HG03135 (cell line): ENCODE data around the gene QPCTL.

Source experiments
- ATAC-seq: cut with Tn5 transposase; IDR thresholded peaks from one replicate; pipeline ENCODE4 v1.9.1; 2021; ENCODE audit warnings: mild to moderate bottlenecking, moderate library complexity; ENCODE audit not compliant: unreplicated experiment

The QPCTL gene

GRCh38 chr19:45692187-45693105, at the start of gene QPCTL:
TSS of gene QPCTL (plus strand) at chr19:45692666. CDS start at chr19:45692704, 38 bp downstream.
- peak; percentile 83 for ATAC-seq

- ATAC-seq, result peak; percentile 34
These were observed 49.2 kb upstream of the QPCTL start for GRCh38 chr19:45643024-45643926.

- ATAC-seq, result no peak
These were observed 48.3 kb upstream of the QPCTL start for GRCh38 chr19:45643927-45644771.

- ATAC-seq, result no peak
These were observed 47.3 kb upstream of the QPCTL start for GRCh38 chr19:45645068-45645630.

- no peak for ATAC-seq
These were observed 46.7 kb upstream of the QPCTL start for GRCh38 chr19:45645631-45646344.

GRCh38 chr19:45646345-45646698, 46.1 kb upstream of the QPCTL start:
- ATAC-seq, result no peak

GRCh38 chr19:45650722-45651121, 41.7 kb upstream of the QPCTL start:
- ATAC-seq, result no peak

- ATAC-seq, result no peak
These were observed 38.8 kb upstream of the QPCTL start for GRCh38 chr19:45653634-45654033.

- ATAC-seq, result no peak
These were observed 37.4 kb upstream of the QPCTL start for GRCh38 chr19:45655073-45655472.

GRCh38 chr19:45657520-45658167, 34.8 kb upstream of the QPCTL start:
- no peak for ATAC-seq

- no peak for ATAC-seq
These were observed 33.3 kb upstream of the QPCTL start for GRCh38 chr19:45659096-45659729.

- no peak for ATAC-seq
These were observed 31.8 kb upstream of the QPCTL start for GRCh38 chr19:45660636-45661035.

GRCh38 chr19:45663800-45664199, 28.7 kb upstream of the QPCTL start:
- no peak for ATAC-seq

- no peak for ATAC-seq
These were observed 27.9 kb upstream of the QPCTL start for GRCh38 chr19:45664575-45664974.

GRCh38 chr19:45667620-45668341, 24.7 kb upstream of the QPCTL start, which contains the start of gene GIPR:
TSS of gene GIPR (plus strand) at chr19:45668221. CDS start at chr19:45669521, 1,300 bp downstream.
- ATAC-seq, result no peak

GRCh38 chr19:45668342-45668871, 24.1 kb upstream of the QPCTL start:
- no peak for ATAC-seq

- peak; percentile 44 for ATAC-seq
These were observed 21.6 kb upstream of the QPCTL start for GRCh38 chr19:45670670-45671453.
